22Rv1 (cell line): Measurements from ENCODE around the gene IDI2.

Experiments used
- CTCF ChIP-seq: fragments of 450-650 bp; IDR thresholded peaks from 2 replicates; pipeline ENCODE4 v1.5.1; 2017; ENCODE audit warnings: mild to moderate bottlenecking
- ZFX ChIP-seq: fragments of 450-650 bp; IDR thresholded peaks from 2 replicates; pipeline ENCODE4 v1.6.1; 2017; ENCODE audit warnings: antibody characterized with exemption, borderline replicate concordance

- no peak for TF ChIP-seq CTCF
- TF ChIP-seq ZFX = no peak
Observed at GRCh38 chr10:1037098-1037497, 11.4 kb upstream of the IDI2 start.
